SKM-1 treated with dmso at 0.1 percent for 144 hours (cell line): ENCODE results near the gene AGPAT3.

ENCODE experiments used
- DNase-seq: peaks from one replicate; lab custom pipeline; 2025; ENCODE audit not compliant: unreplicated experiment; lab: John Stamatoyannopoulos, UW

Gene AGPAT3

GRCh38 chr21:44017601-44018000 lies 152.6 kb downstream of the AGPAT3 start:
- DNase-seq, result no peak

- no peak for DNase-seq
These were observed 153.1 kb downstream of the AGPAT3 start for GRCh38 chr21:44018127-44018526.

GRCh38 chr21:44018813-44019567 lies 154.0 kb downstream of the AGPAT3 start:
- no peak for DNase-seq

GRCh38 chr21:44019568-44019958 lies 154.5 kb downstream of the AGPAT3 start:
- no peak for DNase-seq

- DNase-seq, result no peak
These were observed 155.5 kb downstream of the AGPAT3 start for GRCh38 chr21:44020551-44020950.

GRCh38 chr21:44021064-44021463 lies 156.0 kb downstream of the AGPAT3 start:
- no peak for DNase-seq

GRCh38 chr21:44024257-44024656 lies 159.2 kb downstream of the AGPAT3 start:
- DNase-seq, result no peak

GRCh38 chr21:44024887-44025353 lies 159.9 kb downstream of the AGPAT3 start:
- peak; percentile 79 for DNase-seq

GRCh38 chr21:44027607-44028286 lies 162.7 kb downstream of the AGPAT3 start:
- DNase-seq, result no peak

- no peak for DNase-seq
These were observed 163.2 kb downstream of the AGPAT3 start for GRCh38 chr21:44028287-44028659.

GRCh38 chr21:44029460-44030087 lies 164.6 kb downstream of the AGPAT3 start:
- DNase-seq, result no peak

GRCh38 chr21:44035244-44035643 lies 170.2 kb downstream of the AGPAT3 start:
- no peak for DNase-seq
